22Rv1 (cell line): Measurements from ENCODE around the gene MRPL46.

Experiments
- H3K27ac ChIP-seq: fragments of 450-650 bp; 2 replicates; pipeline ENCODE4 v1.5.1; 2017
- CTCF ChIP-seq: fragments of 450-650 bp; IDR thresholded peaks from 2 replicates; pipeline ENCODE4 v1.5.1; 2017; ENCODE audit warnings: mild to moderate bottlenecking
- ZFX ChIP-seq: fragments of 450-650 bp; IDR thresholded peaks from 2 replicates; pipeline ENCODE4 v1.6.1; 2017; ENCODE audit warnings: antibody characterized with exemption, borderline replicate concordance

MRPL46 gene

GRCh38 chr15:88506628-88507027, 39.4 kb upstream of the MRPL46 start:
- TF ChIP-seq CTCF (no peak), ZFX (no peak)

DNA sequence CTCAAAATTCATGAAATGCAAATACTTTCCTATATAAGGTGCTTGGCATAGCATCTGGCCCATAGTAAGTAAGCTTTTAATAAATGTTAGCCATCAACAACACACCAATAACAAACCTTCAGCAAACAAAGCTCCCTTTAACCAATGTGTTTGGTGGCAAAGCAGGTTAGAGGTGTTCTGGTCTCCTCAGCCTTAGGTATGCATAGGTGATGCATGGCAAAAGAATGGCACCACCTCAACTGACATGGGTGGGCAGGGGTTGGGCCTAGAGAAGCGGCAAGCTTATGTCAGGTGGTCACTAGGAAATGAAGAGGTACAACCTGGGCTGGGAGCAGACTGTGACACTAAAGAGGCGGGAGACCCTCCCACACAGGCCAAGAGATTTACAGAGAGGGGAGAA, 38.5 kb upstream of the MRPL46 start:
- no peak overlapping the region for H3K27ac ChIP-seq
- TF ChIP-seq CTCF (no peak), ZFX (no peak)

More at GRCh38 chr15:88506628-88507027, 39.4 kb upstream of the MRPL46 start:
- no peak overlapping the region for H3K27ac ChIP-seq

DNA sequence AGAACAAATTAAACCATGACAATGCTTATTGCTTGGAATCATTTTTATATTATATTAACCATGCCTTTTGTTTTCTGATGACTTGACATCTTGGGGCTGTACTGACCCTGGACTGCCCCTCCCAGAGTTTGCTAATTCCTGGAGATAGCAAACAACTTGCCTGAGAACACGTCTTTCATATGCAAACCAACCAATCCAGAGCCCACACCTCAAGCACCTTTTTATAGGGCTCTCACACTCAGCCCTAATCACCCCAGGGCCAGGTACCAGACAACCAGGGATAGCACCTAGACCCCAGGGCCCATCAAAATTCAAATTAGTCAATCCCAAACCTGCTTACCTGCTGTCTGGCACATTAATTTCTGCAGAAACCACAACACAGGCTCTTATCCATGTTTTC, 37.3 kb upstream of the MRPL46 start:
- TF ChIP-seq CTCF (no peak), ZFX (no peak)
- H3K27ac ChIP-seq = no peak overlapping the region

- no peak for TF ChIP-seq ZFX
- TF ChIP-seq CTCF = no peak
- no peak overlapping the region for H3K27ac ChIP-seq
Observed at GRCh38 chr15:88498996-88499395, 31.8 kb upstream of the MRPL46 start.

DNA sequence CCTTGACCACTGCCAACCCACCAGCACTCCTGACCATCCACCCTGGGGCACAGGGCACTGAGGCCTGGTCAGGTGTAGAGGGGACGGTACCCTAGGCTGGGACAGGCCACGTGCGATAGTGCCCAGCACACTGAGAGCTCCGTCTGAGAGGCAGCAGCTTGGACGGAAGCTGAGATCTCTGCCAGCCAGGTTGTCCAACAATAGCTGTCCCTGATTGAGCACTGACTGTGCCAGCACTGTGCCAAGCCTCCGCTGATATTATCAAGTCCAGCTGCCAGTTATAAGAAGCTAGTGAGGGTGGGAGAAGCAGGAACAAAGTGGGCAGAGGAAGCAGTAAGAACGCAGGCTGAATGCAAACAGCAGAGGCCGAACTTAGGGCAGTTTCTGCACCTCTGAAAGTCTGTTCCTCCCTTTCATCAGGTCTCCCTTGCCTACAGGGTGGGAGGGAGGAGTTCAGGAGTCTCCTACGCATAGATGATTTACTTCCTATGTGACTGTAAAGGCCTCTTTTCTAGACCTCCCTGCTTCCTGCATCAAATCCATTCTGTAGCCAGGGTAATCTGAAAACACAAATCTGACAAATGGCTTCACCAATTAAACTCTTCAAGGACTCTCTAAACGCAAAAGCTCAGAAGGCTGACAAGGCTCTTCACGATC, 30.0 kb upstream of the MRPL46 start:
- no peak for TF ChIP-seq CTCF
- no peak for TF ChIP-seq ZFX

DNA sequence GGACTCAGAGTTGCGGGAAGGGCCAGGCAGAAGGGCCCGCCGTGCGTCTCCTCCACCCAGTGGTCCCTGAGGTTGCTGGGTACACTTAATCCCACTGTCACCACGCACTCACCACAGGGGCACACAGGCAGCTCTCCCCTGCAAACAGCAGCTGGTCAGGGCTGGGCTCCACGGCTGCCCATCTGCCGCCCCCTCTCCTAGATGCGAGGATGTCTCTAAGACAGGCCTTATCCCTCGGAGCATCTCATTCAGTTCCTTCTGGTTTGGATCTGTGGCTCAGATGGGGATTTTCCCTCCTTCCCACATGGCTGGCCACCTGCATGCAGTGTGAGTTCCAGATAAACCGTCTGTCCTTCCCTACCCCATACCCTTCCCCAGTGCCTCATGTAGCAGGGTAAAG, 26.7 kb upstream of the MRPL46 start:
- H3K27ac ChIP-seq = no peak overlapping the region
- no peak for TF ChIP-seq CTCF
- no peak for TF ChIP-seq ZFX

More for the DNA sequence above, 30.0 kb upstream of the MRPL46 start:
- no peak overlapping the region for H3K27ac ChIP-seq

GRCh38 chr15:88491158-88491557, 24.0 kb upstream of the MRPL46 start:
- H3K27ac ChIP-seq = no peak overlapping the region

More at GRCh38 chr15:88491158-88491557, 24.0 kb upstream of the MRPL46 start:
- no peak for TF ChIP-seq ZFX
- TF ChIP-seq CTCF = no peak
